ENCODE measurements around the gene ZNF691.

- TF ChIP-seq ZNF384 (IDR thresholded peaks at IDR 0.05) = no peak
- no peak for TF ChIP-seq BHLHE40 (IDR thresholded peaks at IDR 0.05; ENCODE audit: borderline replicate concordance)
- TF ChIP-seq FOXM1 (IDR thresholded peaks at IDR 0.05; ENCODE audit: borderline replicate concordance) = no peak
- no peak for TF ChIP-seq SP1 (IDR thresholded peaks at IDR 0.05)
- no peak for TF ChIP-seq L3MBTL2 (conservative IDR thresholded peaks at IDR 0.05)
- no peak for TF ChIP-seq ELF4 (IDR thresholded peaks at IDR 0.05)
- no peak for TF ChIP-seq SUZ12 (IDR thresholded peaks at IDR 0.05)
- no peak for TF ChIP-seq NFRKB (IDR thresholded peaks at IDR 0.05)
- no peak for TF ChIP-seq PKNOX1 (IDR thresholded peaks at IDR 0.05)
- TF ChIP-seq TARDBP (IDR thresholded peaks at IDR 0.05) = no peak
- no peak for TF ChIP-seq CTBP1 (IDR thresholded peaks at IDR 0.05; ENCODE audit: borderline replicate concordance)
- TF ChIP-seq FOXK2 (IDR thresholded peaks at IDR 0.05) = no peak
- TF ChIP-seq FOXA1 (IDR thresholded peaks at IDR 0.05) = no peak
These were observed 27.3 kb downstream of the ZNF691 start for GRCh38 chr1:42873670-42874069.
